ENCODE results near the gene ENDOU.
A peak's percentile ranks its signal among the peaks of the same experiment; 100 is the strongest.

Gene ENDOU

DNA sequence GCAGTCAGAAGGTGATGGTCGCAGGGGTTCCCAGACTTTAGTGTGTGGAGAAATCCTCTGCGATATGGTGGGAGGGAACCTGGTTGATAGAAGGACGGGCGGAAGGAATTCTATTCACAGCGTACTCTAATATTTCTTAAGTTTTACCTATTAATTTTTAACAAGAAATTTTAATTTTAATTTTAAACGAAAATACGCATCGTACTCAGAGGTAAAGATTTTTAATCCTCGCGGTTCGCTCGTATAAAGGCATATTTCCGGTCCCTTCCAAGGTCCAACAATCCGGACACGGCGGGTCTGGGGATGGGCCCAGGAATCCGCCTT is 47.4 kb upstream of the ENDOU start:
- Histone ChIP-seq H3K36me3 (ENCODE audit: control insufficient read depth, insufficient read depth, low read length) (no peaks in the 10 kb centered on the region), H3K4me3 (ENCODE audit: low read depth, low read length) (peak overlapping the region; percentile 33), H3K4me2 (ENCODE audit: low read length) (peak overlapping the region; percentile 61), H2AFZ (peak overlapping the region; percentile 76), H3K4me1 (peaks cover 43% of the 10 kb centered on the region), H3K9ac (no peak overlapping the region), H3K79me2 (peaks cover 8% of the 10 kb centered on the region), H3K27ac (peak overlapping the region; percentile 63), H3K27me3 (ENCODE audit: control insufficient read depth, insufficient read depth, low read length) (no peaks in the 10 kb centered on the region), H3K9me3 (ENCODE audit: control insufficient read depth, low read length) (no peaks in the 10 kb centered on the region)
- no peak for TF ChIP-seq CTCF (IDR thresholded peaks at IDR 0.05)

GRCh38 chr12:47772094-47772660 is 46.9 kb upstream of the ENDOU start:
- Histone ChIP-seq H3K4me3 (ENCODE audit: low read depth, low read length) (no peak overlapping the region), H3K4me2 (ENCODE audit: low read length) (peak overlapping the region; percentile 61), H3K9ac (no peak overlapping the region), H3K27me3 (ENCODE audit: control insufficient read depth, insufficient read depth, low read length) (no peaks in the 10 kb centered on the region), H3K27ac (peak overlapping the region; percentile 63), H3K9me3 (ENCODE audit: control insufficient read depth, low read length) (no peaks in the 10 kb centered on the region), H3K4me1 (peaks cover 43% of the 10 kb centered on the region), H3K79me2 (peaks cover 12% of the 10 kb centered on the region), H2AFZ (peak overlapping the region; percentile 76), H3K36me3 (ENCODE audit: control insufficient read depth, insufficient read depth, low read length) (no peaks in the 10 kb centered on the region)
- TF ChIP-seq CTCF (IDR thresholded peaks at IDR 0.05): no peak

DNA sequence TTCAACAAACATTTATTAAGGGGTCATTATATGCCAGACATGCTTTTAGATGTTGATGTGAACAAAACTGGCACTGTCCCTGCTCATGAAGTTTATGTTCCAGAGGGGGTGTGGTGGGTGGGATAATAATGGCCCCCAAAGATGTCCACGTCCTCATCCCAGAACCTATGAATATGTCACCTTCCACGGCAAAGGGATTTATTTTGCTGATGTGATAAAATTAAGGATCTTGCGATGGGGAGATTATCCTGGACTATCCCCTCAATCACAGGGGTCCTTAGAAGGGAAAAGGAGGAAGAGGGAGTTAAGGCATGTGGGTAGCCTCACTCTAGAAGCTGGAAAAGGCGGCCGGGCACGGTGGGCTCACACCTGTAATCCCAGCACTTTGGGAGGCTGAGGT is 46.0 kb upstream of the ENDOU start:
- Histone ChIP-seq H3K9me3 (ENCODE audit: control insufficient read depth, low read length) (no peaks in the 10 kb centered on the region), H3K4me1 (peaks cover 34% of the 10 kb centered on the region), H3K4me3 (ENCODE audit: low read depth, low read length) (no peak overlapping the region), H2AFZ (no peak overlapping the region), H3K27ac (no peak overlapping the region), H3K79me2 (peaks cover 12% of the 10 kb centered on the region), H3K36me3 (ENCODE audit: control insufficient read depth, insufficient read depth, low read length) (no peaks in the 10 kb centered on the region), H3K27me3 (ENCODE audit: control insufficient read depth, insufficient read depth, low read length) (no peaks in the 10 kb centered on the region), H3K4me2 (ENCODE audit: low read length) (no peak overlapping the region), H3K9ac (no peak overlapping the region)
- no peak for TF ChIP-seq CTCF (IDR thresholded peaks at IDR 0.05)

DNA sequence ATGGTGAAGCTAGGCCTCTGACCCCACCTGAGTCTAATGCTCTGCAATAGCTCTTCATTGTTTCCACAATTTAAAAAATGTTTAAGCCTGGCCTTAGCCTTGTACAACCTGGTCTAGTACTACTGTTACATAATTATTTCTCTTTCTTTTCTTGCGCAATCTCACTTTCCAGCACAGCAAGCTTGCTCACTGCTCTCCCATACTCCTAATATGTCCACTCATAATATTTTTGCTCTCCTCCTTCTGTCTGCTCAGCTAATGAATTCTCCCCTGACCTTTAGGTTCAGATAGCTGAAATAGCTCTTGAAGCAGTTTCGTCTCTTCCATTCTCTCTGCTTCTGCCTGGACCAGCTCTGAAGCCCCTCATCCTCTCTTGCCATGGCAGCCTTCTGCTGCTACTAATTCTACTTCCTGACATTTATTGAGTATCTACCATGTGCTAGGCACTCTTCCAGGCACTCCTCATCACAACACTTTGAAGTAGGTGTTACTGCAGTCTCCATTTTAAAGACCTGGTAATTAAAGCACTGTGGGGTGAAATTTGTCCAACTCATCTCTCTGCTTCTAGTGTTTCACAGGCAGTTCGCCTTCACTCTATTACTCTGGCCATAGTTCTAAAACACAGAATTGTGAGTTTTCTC is 44.9 kb upstream of the ENDOU start:
- Histone ChIP-seq H2AFZ (no peak overlapping the region), H3K36me3 (ENCODE audit: control insufficient read depth, insufficient read depth, low read length) (no peaks in the 10 kb centered on the region), H3K4me3 (ENCODE audit: low read depth, low read length) (no peak overlapping the region), H3K9ac (no peak overlapping the region), H3K4me1 (peaks cover 23% of the 10 kb centered on the region), H3K79me2 (peaks cover 12% of the 10 kb centered on the region), H3K27ac (peak overlapping the region; percentile 58), H3K27me3 (ENCODE audit: control insufficient read depth, insufficient read depth, low read length) (no peaks in the 10 kb centered on the region), H3K9me3 (ENCODE audit: control insufficient read depth, low read length) (no peaks in the 10 kb centered on the region), H3K4me2 (ENCODE audit: low read length) (no peak overlapping the region)
- no peak for TF ChIP-seq CTCF (IDR thresholded peaks at IDR 0.05)
